K562 (cell line): ENCODE measurements around the gene C17orf114.

Source experiments
- ATAC-seq: fragments of 200-7000 bp; cut with Tn5 transposase; 3 replicates; pipeline ENCODE4 v1.9.1; 2020; ENCODE audit warnings: moderate library complexity
- BruUV-seq: library from RNA; stranded (reverse); fragments of 400-500 nt; replicated peaks from 2 replicates; lab custom pipeline; 2021; lab: Mats Ljungman, UMichigan
- CTCF ChIA-PET: fragments of 300-600 bp; formaldehyde crosslinking; extraction: SDS; loops from one replicate; lab custom pipeline; 2021; ENCODE audit warnings: low intra/inter-chr PET ratio; lab: Yijun Ruan, JAX
- POLR2A ChIA-PET: fragments of 300-600, 350-650 bp; sonication (Branson Sonifier 250); formaldehyde crosslinking; extraction: SDS; loops from one replicate; lab custom pipeline; 2021; ENCODE audit warnings: antibody characterized with exemption, inconsistent platforms; lab: Yijun Ruan, JAX
- DNase-seq, 4 experiments: peaks; one replicate each; pipeline versions ENCODE4 v3.0.0 to v3.0.0-alpha.2; 2011 to 2018; ENCODE audit warnings: low spot score in 3 of 4, mixed read lengths in 3 of 4; ENCODE audit errors: extremely low read depth in 1 of 4
- FAIRE-seq: peaks from 2 replicates; lab custom pipeline; 2011; peaks lifted over from hg19 to GRCh38; lab: Jason Lieb, UNC
- H2AFZ ChIP-seq: 2 replicates; pipeline ENCODE4 v1.6.0; 2011; ENCODE audit warnings: low read depth, low read length, control low read depth, inconsistent platforms
- H3K27ac ChIP-seq: fragments of 200-600 bp; 3 replicates; pipeline ENCODE4 v1.8.0; 2011; ENCODE audit warnings: low read depth, mild to moderate bottlenecking, control low read depth, inconsistent platforms, low read length, moderate library complexity, mixed read lengths; ENCODE audit errors: extremely low read depth
- H3K27me3 ChIP-seq, 2 experiments: fragments of 300-600 bp in 1 of 2; 2 replicates in 1 of 2; 3 replicates in 1 of 2; pipeline versions ENCODE4 v1.6.0 to v1.8.0; 2011; ENCODE audit warnings: inconsistent platforms in 2 of 2, low read length in 2 of 2, mild to moderate bottlenecking in 1 of 2, mixed read lengths in 1 of 2, moderate library complexity in 1 of 2; ENCODE audit not compliant: control insufficient read depth in 2 of 2, insufficient read depth in 2 of 2
- H3K36me3 ChIP-seq: fragments of 300-600 bp; 3 replicates; pipeline ENCODE4 v1.8.0; 2011; ENCODE audit warnings: mild to moderate bottlenecking, low read length, inconsistent platforms; ENCODE audit not compliant: control insufficient read depth, insufficient read depth
- H3K4me1 ChIP-seq, 2 experiments: fragments of 200-600 bp in 1 of 2; replicated peaks in 1 of 2; 2 replicates in 1 of 2; 3 replicates in 1 of 2; pipeline versions ENCODE4 v1.5.1 to v1.8.0; 2011; ENCODE audit warnings: inconsistent platforms in 2 of 2, low read length in 2 of 2, mild to moderate bottlenecking in 1 of 2, mixed read lengths in 1 of 2, moderate library complexity in 1 of 2; ENCODE audit not compliant: control insufficient read depth in 2 of 2, insufficient read depth in 2 of 2
- H3K4me2 ChIP-seq: 2 replicates; pipeline ENCODE4 v1.6.1; 2011; ENCODE audit warnings: low read length, control low read depth, inconsistent platforms, mixed read lengths; ENCODE audit not compliant: insufficient read depth
- H3K4me3 ChIP-seq: fragments of 200-600 bp; sonication (generic), shearing (Covaris generic); 2 replicates; pipeline ENCODE4 v1.5.1; 2016; ENCODE audit warnings: control low read depth, inconsistent platforms
- H3K79me2 ChIP-seq: fragments of 200-600 bp; 3 replicates; pipeline ENCODE4 v1.8.0; 2011; ENCODE audit warnings: low read length, inconsistent platforms; ENCODE audit not compliant: control insufficient read depth, insufficient read depth
- H3K9ac ChIP-seq, 2 experiments: 2 replicates each; pipeline versions ENCODE4 v1.6.0 to v1.6.1; 2011; ENCODE audit warnings: low read depth in 2 of 2, low read length in 2 of 2, control low read depth in 1 of 2, inconsistent platforms in 1 of 2, mild to moderate bottlenecking in 1 of 2, mixed read lengths in 1 of 2; ENCODE audit not compliant: insufficient read depth in 1 of 2
- H3K9me1 ChIP-seq: one replicate; pipeline ENCODE4 v1.6.0; 2011; ENCODE audit warnings: inconsistent platforms, mild to moderate bottlenecking, low read length, moderate library complexity; ENCODE audit not compliant: control insufficient read depth, insufficient read depth
- H3K9me3 ChIP-seq: replicated peaks from 2 replicates; pipeline ENCODE4 v1.5.1; 2011; ENCODE audit warnings: low read depth, low read length, inconsistent platforms; ENCODE audit not compliant: control insufficient read depth, insufficient read depth
- H4K20me1 ChIP-seq: replicated peaks from 2 replicates; pipeline ENCODE4 v1.6.1; 2011; ENCODE audit warnings: low read length, inconsistent platforms, mixed read lengths; ENCODE audit not compliant: control insufficient read depth, insufficient read depth
- COPS2 ChIP-seq: fragments of 450-650 bp; conservative IDR thresholded peaks from 2 replicates; pipeline ENCODE4 v1.6.1; 2016; ENCODE audit warnings: mild to moderate bottlenecking, moderate library complexity
- FOSL1 ChIP-seq: fragments of 200-800 bp; sonication (Bioruptor generic); conservative IDR thresholded peaks from 2 replicates; pipeline ENCODE4 v1.6.1; 2016; ENCODE audit warnings: missing genetic modification characterization, missing compliant biosample characterization
- HDAC1 ChIP-seq, 2 experiments: fragments of 450-650 bp; IDR thresholded peaks; 2 replicates each; pipeline ENCODE4 v1.6.1; 2016 to 2017; ENCODE audit warnings: inconsistent platforms in 1 of 2, mild to moderate bottlenecking in 1 of 2, moderate library complexity in 1 of 2
- HEY1 ChIP-seq: fragments of 250-450 bp; sonication (Bioruptor Pico); IDR thresholded peaks from 2 replicates; pipeline ENCODE4 v1.5.0; 2020; ENCODE audit warnings: mild to moderate bottlenecking, moderate library complexity, borderline replicate concordance
- NCOA4 ChIP-seq: fragments of 450-650 bp; IDR thresholded peaks from 2 replicates; pipeline ENCODE4 v1.6.1; 2018; ENCODE audit warnings: mild to moderate bottlenecking; ENCODE audit not compliant: partially characterized antibody
- NFIC ChIP-seq: fragments of 450-650 bp; IDR thresholded peaks from 2 replicates; pipeline ENCODE4 v1.6.1; 2017; ENCODE audit warnings: mild to moderate bottlenecking, inconsistent platforms
- OTX1 ChIP-seq: fragments of 450-650 bp; formaldehyde crosslinking; IDR thresholded peaks from 2 replicates; pipeline ENCODE4 v1.4.0; 2022; ENCODE audit warnings: mild to moderate bottlenecking
- PCBP1 ChIP-seq: fragments of 200-400 bp; formaldehyde crosslinking; IDR thresholded peaks from 2 replicates; pipeline ENCODE4 v1.6.1; 2018; ENCODE audit warnings: mild to moderate bottlenecking, low read depth, low read length; ENCODE audit not compliant: poor library complexity, severe bottlenecking
- POLR3G ChIP-seq: IDR thresholded peaks from 2 replicates; pipeline ENCODE4 v1.6.1; 2011; ENCODE audit not compliant: insufficient read length, insufficient replicate concordance; ENCODE audit errors: extremely low read depth
- POU5F1 ChIP-seq: fragments of 150-350 bp; IDR thresholded peaks from 2 replicates; pipeline ENCODE4 v1.6.1; 2014; ENCODE audit warnings: borderline replicate concordance, low read length, low read depth, mild to moderate bottlenecking; ENCODE audit not compliant: partially characterized antibody
- SAFB ChIP-seq: fragments of 200-400 bp; formaldehyde crosslinking; IDR thresholded peaks from 2 replicates; pipeline ENCODE4 v1.6.1; 2017; ENCODE audit warnings: low read depth, low read length, borderline replicate concordance
- SREBF2 ChIP-seq: sonication (generic); formaldehyde crosslinking; IDR thresholded peaks from 2 replicates; pipeline ENCODE4 v1.4.0; 2020; ENCODE audit warnings: mild to moderate bottlenecking, missing genetic modification reagents
- SRSF3 ChIP-seq: fragments of 200-400 bp; formaldehyde crosslinking; IDR thresholded peaks from 2 replicates; pipeline ENCODE4 v1.6.1; 2016; ENCODE audit warnings: mild to moderate bottlenecking, low read length, moderate library complexity; ENCODE audit not compliant: insufficient read depth
- TAF9B ChIP-seq: fragments of 450-650 bp; IDR thresholded peaks from 2 replicates; pipeline ENCODE4 v1.6.1; 2018; ENCODE audit warnings: mild to moderate bottlenecking; ENCODE audit not compliant: partially characterized antibody
- ZNF133 ChIP-seq: fragments of 250-450 bp; sonication (Bioruptor Pico); IDR thresholded peaks from 2 replicates; pipeline ENCODE4 v1.4.0; 2020; ENCODE audit warnings: mild to moderate bottlenecking
- ZNF134 ChIP-seq: fragments of 250-450 bp; sonication (Bioruptor Pico); conservative IDR thresholded peaks from 2 replicates; pipeline ENCODE4 v1.4.0; 2020
- ZNF184 ChIP-seq: sonication (generic); formaldehyde crosslinking; IDR thresholded peaks from 2 replicates; pipeline ENCODE4 v1.5.0; 2020; ENCODE audit warnings: missing genetic modification reagents
- ZNF316 ChIP-seq: fragments of 450-650 bp; IDR thresholded peaks from 2 replicates; pipeline ENCODE4 v1.6.1; 2016
- ZNF586 ChIP-seq: fragments of 450-650 bp; formaldehyde crosslinking; conservative IDR thresholded peaks from 2 replicates; pipeline ENCODE4 v1.4.0; 2020; ENCODE audit warnings: mild to moderate bottlenecking, moderate library complexity
- ZNF77 ChIP-seq: fragments of 250-450 bp; sonication (Bioruptor Pico); IDR thresholded peaks from 2 replicates; pipeline ENCODE4 v1.5.0; 2020
- WGBS: fragments of 100-300 bp; shearing (Covaris generic); methylation state at CpG from one replicate; pipeline ENCODE4 v1.1.6; 2016; ENCODE audit warnings: low coverage, mixed read lengths; ENCODE audit not compliant: insufficient coverage; ENCODE audit errors: missing lambda C conversion rate; 5-methylcytosine and 5-hydroxymethylcytosine counted together
- in situ Hi-C: fragments of 300-500 bp; cut with MboI; formaldehyde crosslinking; loops from 4 replicates; pipeline ENCODE4 v1.15.0; 2018; ENCODE audit warnings: inconsistent platforms, mixed read lengths
- intact Hi-C: fragments of 100-400 bp; cut with micrococcal nuclease; formaldehyde crosslinking; loops from 2 replicates; pipeline ENCODE4 v1.14.2; 2022
- TF ChIP-seq, protein P1 (sequence below): fragments of 450-650 bp; formaldehyde crosslinking; IDR thresholded peaks from 2 replicates; pipeline ENCODE4 v1.4.0; 2020; ENCODE audit warnings: mild to moderate bottlenecking, moderate library complexity

Gene C17orf114

DNA sequence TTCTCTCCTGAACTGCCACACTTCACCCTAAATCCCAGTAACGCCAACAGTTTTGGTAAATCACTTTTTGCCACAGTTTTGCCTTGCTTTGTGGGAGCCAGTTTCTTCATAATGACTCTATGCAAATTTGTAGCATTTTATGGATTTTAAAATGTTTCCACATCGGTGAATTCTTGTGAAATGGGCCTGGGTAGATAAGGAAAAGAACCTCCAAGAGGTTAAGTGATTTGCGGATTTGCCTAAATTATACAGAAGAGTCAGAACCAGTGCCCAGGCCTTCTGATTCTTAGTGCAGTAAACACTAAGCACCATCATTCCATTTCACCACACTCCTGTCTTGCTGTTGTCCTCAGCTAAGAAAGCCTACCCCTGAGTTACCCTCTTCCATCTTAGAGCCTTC, 49.0 kb upstream of the C17orf114 start:
- 49% methylated on average over 3 of the region's 3 CpGs for WGBS

DNA sequence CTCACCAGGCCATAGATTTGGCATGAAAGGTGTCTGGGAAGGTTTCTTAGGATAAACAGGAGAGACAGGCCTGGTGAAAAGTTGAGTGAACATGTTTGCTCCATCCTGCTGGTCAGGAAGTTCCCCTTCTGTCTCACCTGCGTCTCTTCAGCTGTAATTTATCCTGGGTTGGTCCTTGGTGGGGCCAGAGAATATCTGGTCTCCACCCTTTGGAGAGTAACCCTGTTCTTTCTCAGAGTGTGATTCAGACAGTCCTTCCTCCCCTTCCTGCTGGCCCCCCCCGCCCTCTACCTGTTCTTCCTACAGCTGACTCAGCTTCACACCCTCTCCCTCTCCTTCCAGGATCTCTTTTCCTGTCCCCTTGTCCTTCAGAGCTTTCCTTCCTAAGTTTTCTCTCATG, 48.1 kb upstream of the C17orf114 start:
- TF ChIP-seq PCBP1: no peak
- TF ChIP-seq, protein P1, sequence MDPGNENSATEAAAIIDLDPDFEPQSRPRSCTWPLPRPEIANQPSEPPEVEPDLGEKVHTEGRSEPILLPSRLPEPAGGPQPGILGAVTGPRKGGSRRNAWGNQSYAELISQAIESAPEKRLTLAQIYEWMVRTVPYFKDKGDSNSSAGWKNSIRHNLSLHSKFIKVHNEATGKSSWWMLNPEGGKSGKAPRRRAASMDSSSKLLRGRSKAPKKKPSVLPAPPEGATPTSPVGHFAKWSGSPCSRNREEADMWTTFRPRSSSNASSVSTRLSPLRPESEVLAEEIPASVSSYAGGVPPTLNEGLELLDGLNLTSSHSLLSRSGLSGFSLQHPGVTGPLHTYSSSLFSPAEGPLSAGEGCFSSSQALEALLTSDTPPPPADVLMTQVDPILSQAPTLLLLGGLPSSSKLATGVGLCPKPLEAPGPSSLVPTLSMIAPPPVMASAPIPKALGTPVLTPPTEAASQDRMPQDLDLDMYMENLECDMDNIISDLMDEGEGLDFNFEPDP (CRISPR knock-in tag): no peak
- no peak for TF ChIP-seq HEY1 (CRISPR knock-in tag)
- no peak for TF ChIP-seq ZNF184
- no peak for TF ChIP-seq SRSF3
- no peak for DNase-seq
- no CpG with 5 or more reads among the region's 2 CpGs for WGBS
- in situ Hi-C loops: no loop called here
- ATAC-seq: no peak
- Histone ChIP-seq H3K9me3 (no peaks in the 10 kb centered on the region), H3K79me2 (peaks cover 63% of the 10 kb centered on the region), H3K9ac (no peak overlapping the region), H3K4me2 (no peak overlapping the region), H2AFZ (no peak overlapping the region), H3K36me3 (peaks cover 17% of the 10 kb centered on the region; the same call in 2 of the 3 replicates), H3K4me1 (peaks cover 2% of the 10 kb centered on the region in 2 experiments; a peak in 2 of 5 replicates), H3K9me1 (peaks cover 3% of the 10 kb centered on the region), H3K27me3 (no peaks in the 10 kb centered on the region), H3K4me3 (no peak overlapping the region), H4K20me1 (peaks cover 20% of the 10 kb centered on the region), H3K27ac (no peak overlapping the region)
- CTCF ChIA-PET: no interaction called here
- no peak for FAIRE-seq
- POLR2A ChIA-PET: interaction anchor here (0.7 to 1.0 kb wide), 2 partner anchors 11 to 455 kb away, joined by 3 read pairs; no protein-coding TSS in a partner anchor
- BruUV-seq: no TSS peak
- intact Hi-C loops: no loop called here

More for the DNA sequence above, 49.0 kb upstream of the C17orf114 start:
- ATAC-seq: no peak
- FAIRE-seq: no peak
- Histone ChIP-seq H3K4me3 (no peak overlapping the region), H3K27me3 (no peaks in the 10 kb centered on the region), H2AFZ (no peak overlapping the region), H4K20me1 (peaks cover 20% of the 10 kb centered on the region), H3K9ac (no peak overlapping the region), H3K4me1 (peaks cover 3 to 5% of the 10 kb centered on the region in 2 experiments; a peak in 2 of 5 replicates), H3K79me2 (peaks cover 60% of the 10 kb centered on the region), H3K36me3 (peaks cover 13% of the 10 kb centered on the region; the same call in 2 of the 3 replicates), H3K9me1 (peaks cover 3% of the 10 kb centered on the region), H3K4me2 (no peak overlapping the region), H3K27ac (no peak overlapping the region), H3K9me3 (no peaks in the 10 kb centered on the region)
- TF ChIP-seq SAFB (no peak), NCOA4 (no peak), POLR3G (no peak), SREBF2 (no peak), ZNF77 (CRISPR knock-in tag) (no peak), POU5F1 (no peak), ZNF133 (CRISPR knock-in tag) (no peak), NFIC (no peak), ZNF134 (no peak), COPS2 (no peak), ZNF586 (CRISPR knock-in tag) (no peak), TAF9B (no peak), HDAC1 (IDR thresholded peaks at IDR 0.05) (no peak), FOSL1 (no peak), OTX1 (CRISPR knock-in tag) (no peak), ZNF316 (no peak)
- intact Hi-C loops (no loop called here), in situ Hi-C loops (no loop called here)
- ChIA-PET CTCF (no interaction called here), POLR2A (no interaction called here)
- no TSS peak for BruUV-seq
- no peak for DNase-seq
